H1 (cell line): Measurements from ENCODE around the gene FOXK1. TPM values are rescaled to one million over a fixed set of nuclear protein-coding genes. Genes with fewer than 3 reads are reported as not detected.

ENCODE experiments used
- BCL11A ChIP-seq, 2 experiments: IDR thresholded peaks; one replicate each; pipeline ENCODE4 v1.6.1; 2011; ENCODE audit warnings: low read depth in 2 of 2, low read length in 2 of 2, mild to moderate bottlenecking in 2 of 2
- CBX5 ChIP-seq: fragments of 300-800, 300-1000 bp; sonication (generic); IDR thresholded peaks from 2 replicates; pipeline ENCODE4 v1.7.1; 2016; ENCODE audit warnings: antibody characterized with exemption, low read length, low read depth
- HDAC2 ChIP-seq, 2 experiments: fragments of 300-600 bp in 1 of 2; sonication (generic) in 1 of 2; IDR thresholded peaks; 2 replicates each; pipeline ENCODE4 v1.6.1; 2011 to 2012; ENCODE audit warnings: low read depth in 2 of 2, low read length in 2 of 2, mild to moderate bottlenecking in 2 of 2, moderate library complexity in 2 of 2, borderline replicate concordance in 1 of 2, inconsistent platforms in 1 of 2
- KDM5A ChIP-seq: fragments of 200-600 bp; IDR thresholded peaks from 2 replicates; pipeline ENCODE4 v1.7.1; 2012; ENCODE audit warnings: mild to moderate bottlenecking, low read length, inconsistent platforms, mixed read lengths
- MAX ChIP-seq: IDR thresholded peaks from 2 replicates; pipeline ENCODE4 v1.6.1; 2012; ENCODE audit warnings: inconsistent platforms
- RBBP5 ChIP-seq: IDR thresholded peaks from 2 replicates; pipeline ENCODE4 v1.7.1; 2012; ENCODE audit warnings: low read depth, mild to moderate bottlenecking, inconsistent platforms, low read length, moderate library complexity, borderline replicate concordance
- SIRT6 ChIP-seq: IDR thresholded peaks from one replicate; pipeline ENCODE4 v1.7.1; 2012; ENCODE audit warnings: low read length, inconsistent platforms
- ZNF274 ChIP-seq: IDR thresholded peaks from 2 replicates; pipeline ENCODE4 v1.7.0; 2012; ENCODE audit warnings: low read length, borderline replicate concordance; ENCODE audit errors: extremely low read depth
- polyA plus RNA-seq, 7 experiments: library from polyadenylated mRNA; depleted of rRNA in 3 of 7; stranded (reverse) in 5 of 7; unstranded in 2 of 7; fragments of >200 nt in 5 of 7; fragments of 200-250 nt in 2 of 7; gene quantifications; 1 replicate in 5 of 7; 2 replicates in 1 of 7; 4 replicates in 1 of 7; pipeline versions ENCODE4 v1.2.1 to v1.2.3, GENCODE V29; 2011 to 2013; ENCODE audit warnings: missing spikeins in 2 of 7, mixed read lengths in 2 of 7
- total RNA-seq: library from RNA; stranded (reverse); fragmentation: NEBNext Ultra II Directional; extraction: Animal tissue kit (Norgen Biotek cat#: 25700); gene quantifications from 2 replicates; pipeline ENCODE4 v1.2.1, GENCODE V29; 2021

Gene FOXK1
- total and polyA plus RNA-seq, 2 of the 8 experiments (the other 6 are each of a cell fraction or from before 2014, with no cell fraction given), result 2.0 to 8.5 TPM

- TF ChIP-seq HDAC2 (IDR thresholded peaks at IDR 0.05; ENCODE audit: borderline replicate concordance in 1 of 2, low read depth in 2 of 2, low read length in 2 of 2), result no peak
- no peak for TF ChIP-seq CBX5
- no peak for TF ChIP-seq RBBP5
- no peak for TF ChIP-seq SIRT6
- no peak for TF ChIP-seq BCL11A (IDR thresholded peaks at IDR 0.05; ENCODE audit: low read depth in 2 of 2, low read length in 2 of 2)
- no peak for TF ChIP-seq ZNF274
- no peak for TF ChIP-seq MAX
- TF ChIP-seq KDM5A, result no peak
- TF ChIP-seq, all 59 proteins: peak for 0
These were observed 32.8 kb downstream of the FOXK1 start (continued) for GRCh38 chr7:4714767-4715409.
